AG04450 (cell line): Measurements from ENCODE around the gene CALHM3. TPM values are rescaled to one million over a fixed set of nuclear protein-coding genes. Genes with fewer than 3 reads are reported as not detected.

ENCODE experiments used
- CTCF ChIA-PET: fragments of 300-600, 350-600 bp; formaldehyde crosslinking; extraction: SDS; loops from one replicate; lab custom pipeline; 2022; ENCODE audit warnings: antibody characterized with exemption, inconsistent platforms; lab: Charles Lee
- POLR2A ChIA-PET: fragments of 350-600 bp; formaldehyde crosslinking; extraction: SDS; loops from one replicate; lab custom pipeline; 2021; ENCODE audit warnings: antibody characterized with exemption, inconsistent platforms; lab: Yijun Ruan, JAX
- DNase-seq: peaks from one replicate; pipeline ENCODE4 v3.0.0-alpha.2; 2011; ENCODE audit warnings: low read depth, low spot score
- H3K27ac ChIP-seq: one replicate; pipeline ENCODE4 v1.5.1; 2012; ENCODE audit warnings: low read depth, low read length, control low read depth
- H3K27me3 ChIP-seq: one replicate; pipeline ENCODE4 v1.6.0; 2012; ENCODE audit warnings: low read length; ENCODE audit not compliant: control insufficient read depth, insufficient read depth
- H3K4me3 ChIP-seq: 2 replicates; pipeline ENCODE4 v1.5.1; 2011; ENCODE audit warnings: mild to moderate bottlenecking, low read depth, low read length, control low read depth
- H3K9me3 ChIP-seq: 2 replicates; pipeline ENCODE4 v1.5.1; 2012; ENCODE audit warnings: low read length; ENCODE audit not compliant: control insufficient read depth, insufficient read depth
- polyA plus RNA-seq: library from polyadenylated mRNA; depleted of rRNA; stranded (reverse); fragments of >200 nt; gene quantifications from 2 replicates; pipeline ENCODE4 v1.2.3, GENCODE V29; 2011
- TF ChIP-seq, protein P1 (sequence below): IDR thresholded peaks from 2 replicates; pipeline ENCODE4 v1.5.1; 2011; ENCODE audit warnings: low read depth, low read length, control low read depth, inconsistent platforms

Gene CALHM3
- polyA plus RNA-seq, 1 experiment = not detected

DNA sequence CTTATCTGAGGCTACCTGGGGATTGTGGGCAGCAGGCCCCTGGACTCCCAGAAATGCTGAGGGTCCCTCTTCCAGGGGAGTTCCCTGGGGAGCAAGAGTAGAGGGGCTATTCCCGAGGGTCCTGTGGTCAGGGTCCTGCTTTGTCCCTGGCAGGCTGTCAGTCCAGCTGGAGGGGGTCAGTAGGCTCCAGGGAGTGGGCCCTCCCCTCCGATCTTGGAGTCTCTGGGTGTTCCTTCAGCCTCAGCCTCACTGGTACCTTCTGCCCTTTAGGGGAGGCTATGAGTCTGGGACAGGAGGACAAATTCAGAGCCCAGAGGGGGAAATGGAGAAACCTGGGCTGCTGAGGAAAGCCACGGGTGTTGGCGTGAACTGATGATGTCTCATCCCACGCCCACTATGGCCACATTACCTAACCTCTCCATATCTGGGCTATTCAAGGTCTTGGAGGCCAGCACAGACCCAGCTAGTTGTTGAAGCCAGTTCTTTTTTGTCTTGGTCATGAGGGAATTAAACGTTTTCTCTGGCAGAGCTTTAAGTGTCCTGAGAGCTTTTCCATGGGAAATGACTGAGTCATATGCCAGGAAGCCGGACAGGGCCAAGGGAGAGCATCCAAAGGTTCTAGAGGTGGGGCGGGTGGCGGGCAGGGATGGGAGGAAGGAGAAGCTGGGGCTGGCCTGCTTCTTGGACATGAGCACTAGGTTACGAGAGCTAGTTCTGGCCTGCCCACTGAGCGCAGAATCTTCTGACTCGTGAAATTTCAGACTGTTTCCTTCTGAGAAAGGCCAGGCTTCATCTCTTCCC is 33.1 kb downstream of the CALHM3 start:
- ChIA-PET CTCF (interaction anchor here (0.5 kb wide), 1 partner anchor 359 kb away, joined by 4 read pairs; no protein-coding TSS in a partner anchor), POLR2A (interaction anchor here (0.5 kb wide), 1 partner anchor 24 kb away, joined by 3 read pairs; no protein-coding TSS in a partner anchor)
- TF ChIP-seq, protein P1, sequence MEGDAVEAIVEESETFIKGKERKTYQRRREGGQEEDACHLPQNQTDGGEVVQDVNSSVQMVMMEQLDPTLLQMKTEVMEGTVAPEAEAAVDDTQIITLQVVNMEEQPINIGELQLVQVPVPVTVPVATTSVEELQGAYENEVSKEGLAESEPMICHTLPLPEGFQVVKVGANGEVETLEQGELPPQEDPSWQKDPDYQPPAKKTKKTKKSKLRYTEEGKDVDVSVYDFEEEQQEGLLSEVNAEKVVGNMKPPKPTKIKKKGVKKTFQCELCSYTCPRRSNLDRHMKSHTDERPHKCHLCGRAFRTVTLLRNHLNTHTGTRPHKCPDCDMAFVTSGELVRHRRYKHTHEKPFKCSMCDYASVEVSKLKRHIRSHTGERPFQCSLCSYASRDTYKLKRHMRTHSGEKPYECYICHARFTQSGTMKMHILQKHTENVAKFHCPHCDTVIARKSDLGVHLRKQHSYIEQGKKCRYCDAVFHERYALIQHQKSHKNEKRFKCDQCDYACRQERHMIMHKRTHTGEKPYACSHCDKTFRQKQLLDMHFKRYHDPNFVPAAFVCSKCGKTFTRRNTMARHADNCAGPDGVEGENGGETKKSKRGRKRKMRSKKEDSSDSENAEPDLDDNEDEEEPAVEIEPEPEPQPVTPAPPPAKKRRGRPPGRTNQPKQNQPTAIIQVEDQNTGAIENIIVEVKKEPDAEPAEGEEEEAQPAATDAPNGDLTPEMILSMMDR = no peak
- Histone ChIP-seq H3K27me3 (no peaks in the 10 kb centered on the region), H3K4me3 (no peak overlapping the region), H3K9me3 (no peaks in the 10 kb centered on the region; the same call in 1 of the 2 replicates), H3K27ac (peak overlapping the region; percentile 31)
- no peak for DNase-seq

DNA sequence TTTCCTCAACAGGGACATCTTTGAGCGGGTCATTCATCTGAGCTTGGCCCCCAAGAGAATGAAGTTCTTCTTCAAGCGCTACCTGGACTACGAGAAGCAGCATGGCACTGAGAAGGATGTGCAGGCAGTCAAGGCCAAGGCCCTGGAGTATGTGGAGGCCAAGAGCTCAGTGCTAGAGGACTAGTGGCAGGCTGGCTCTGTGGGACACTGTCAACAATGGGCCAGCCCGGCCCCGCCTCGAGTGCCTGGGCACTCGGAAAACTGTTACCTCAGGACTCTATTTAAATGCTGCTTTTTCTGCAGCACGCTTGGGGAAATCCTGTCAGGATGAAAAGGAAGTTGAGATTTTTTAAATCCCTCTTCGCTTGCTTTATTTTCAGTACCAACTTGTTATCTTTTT is 33.7 kb downstream of the CALHM3 start:
- Histone ChIP-seq H3K9me3 (no peaks in the 10 kb centered on the region; the same call in 1 of the 2 replicates), H3K27ac (no peak overlapping the region), H3K4me3 (no peak overlapping the region), H3K27me3 (no peaks in the 10 kb centered on the region)
- TF ChIP-seq, protein P1 = no peak
- ChIA-PET POLR2A (interaction anchor here (0.5 kb wide), 1 partner anchor 24 kb away, joined by 3 read pairs; no protein-coding TSS in a partner anchor), CTCF (interaction anchor here (0.5 to 1.0 kb wide), 2 partner anchors 40 to 358 kb away, joined by 3 to 4 read pairs; no protein-coding TSS in a partner anchor)
- DNase-seq = no peak

DNA sequence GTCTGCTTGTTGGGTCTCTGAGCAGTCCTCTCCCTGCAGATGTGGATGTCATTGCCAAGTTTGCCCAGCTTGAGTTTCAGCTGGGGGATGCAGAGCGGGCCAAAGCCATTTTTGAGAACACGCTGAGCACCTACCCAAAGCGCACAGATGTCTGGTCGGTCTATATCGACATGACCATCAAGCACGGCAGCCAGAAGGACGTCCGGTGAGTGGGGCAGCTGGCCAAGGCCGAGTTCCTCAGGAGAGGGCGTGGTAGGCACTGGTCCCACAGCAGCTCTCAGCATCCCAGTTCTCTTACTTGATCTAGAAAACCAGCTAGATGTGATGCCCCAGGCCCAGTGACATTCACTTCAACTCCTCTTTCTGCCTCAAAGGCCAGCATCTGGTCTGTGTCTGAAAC is 34.6 kb downstream of the CALHM3 start:
- Histone ChIP-seq H3K4me3 (no peak overlapping the region), H3K27me3 (no peaks in the 10 kb centered on the region), H3K27ac (no peak overlapping the region), H3K9me3 (no peaks in the 10 kb centered on the region; the same call in 1 of the 2 replicates)
- DNase-seq = no peak
- TF ChIP-seq, protein P1 = no peak
- CTCF ChIA-PET = interaction anchor here (1.0 kb wide), 1 partner anchor 41 kb away, joined by 3 read pairs; no protein-coding TSS in a partner anchor
- POLR2A ChIA-PET = no interaction called here

DNA sequence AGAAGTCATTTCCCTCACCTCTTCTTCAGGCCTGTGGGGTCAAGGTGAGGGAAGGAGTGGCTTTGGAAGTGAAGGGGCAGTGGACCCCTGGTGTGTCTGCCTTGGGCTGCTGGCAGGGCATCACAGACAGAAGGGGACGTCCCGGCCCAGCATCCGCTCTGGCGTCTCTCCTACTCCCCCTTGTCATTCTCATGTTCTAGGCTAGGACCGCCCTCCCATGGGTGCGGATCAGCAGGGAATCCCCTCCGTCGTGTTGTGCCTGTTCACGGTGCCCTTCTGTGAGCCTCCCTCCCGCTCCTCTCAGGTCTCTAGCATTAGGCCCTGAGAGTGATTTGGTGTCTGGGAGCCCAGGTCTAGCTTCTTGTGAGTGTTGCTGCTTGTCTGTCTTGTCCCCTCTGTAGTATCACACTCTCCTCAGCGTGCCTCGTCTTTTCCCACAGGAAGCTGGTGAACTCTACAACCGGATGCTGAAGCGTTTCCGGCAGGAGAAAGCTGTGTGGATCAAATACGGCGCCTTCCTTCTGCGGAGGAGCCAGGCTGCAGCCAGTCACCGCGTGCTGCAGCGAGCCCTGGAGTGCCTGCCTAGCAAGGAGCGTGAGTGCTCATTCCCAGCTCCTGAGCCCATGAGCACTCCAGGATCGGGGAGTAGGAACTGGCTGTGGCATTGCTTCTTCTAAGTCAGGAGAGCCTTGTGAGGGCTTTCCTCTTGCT is 35.4 kb downstream of the CALHM3 start:
- POLR2A ChIA-PET = no interaction called here
- no peak overlapping the region for H3K4me3 ChIP-seq
- CTCF ChIA-PET = interaction anchor here (1.4 kb wide), 1 partner anchor 39 kb away, joined by 3 read pairs; no protein-coding TSS in a partner anchor

More for the DNA sequence above, 35.4 kb downstream of the CALHM3 start:
- Histone ChIP-seq H3K27me3 (no peaks in the 10 kb centered on the region), H3K9me3 (no peaks in the 10 kb centered on the region; the same call in 1 of the 2 replicates), H3K27ac (no peak overlapping the region)
- DNase-seq = no peak
- TF ChIP-seq, protein P1 = no peak
